HL-60 (cell line): ENCODE data around the gene PHLPP1.

Experiments
- DNase-seq, 2 experiments: peaks; one replicate each; pipeline ENCODE4 v3.0.0-alpha.2; 2010 to 2020; ENCODE audit warnings: low read depth in 1 of 2, low spot score in 1 of 2
- H3K27ac ChIP-seq: fragments of 250-450 bp; sonication (Bioruptor Pico); replicated peaks from 2 replicates; pipeline ENCODE4 v1.5.1; 2020; ENCODE audit warnings: mild to moderate bottlenecking, moderate library complexity
- H3K27me3 ChIP-seq: fragments of 250-450 bp; sonication (Bioruptor Pico); 2 replicates; pipeline ENCODE4 v1.5.1; 2021; ENCODE audit warnings: mild to moderate bottlenecking, moderate library complexity; ENCODE audit not compliant: insufficient read depth, poor library complexity, severe bottlenecking
- H3K4me3 ChIP-seq: replicated peaks from 2 replicates; pipeline ENCODE4 v1.5.1; 2011; ENCODE audit warnings: mild to moderate bottlenecking, control low read depth, low read length; ENCODE audit not compliant: insufficient read depth
- GABPA ChIP-seq: IDR thresholded peaks from 2 replicates; pipeline ENCODE4 v1.6.1; 2012; ENCODE audit warnings: low read depth
- POLR2AphosphoS5 ChIP-seq: IDR thresholded peaks from 2 replicates; pipeline ENCODE4 v1.6.1; 2012; ENCODE audit warnings: low read depth
- SPI1 ChIP-seq: IDR thresholded peaks from 2 replicates; pipeline ENCODE4 v1.6.1; 2012; ENCODE audit warnings: low read depth, mild to moderate bottlenecking, borderline replicate concordance
- TF ChIP-seq, protein P1 (sequence below): IDR thresholded peaks from 2 replicates; pipeline ENCODE4 v1.6.1; 2012; ENCODE audit warnings: low read depth; ENCODE audit not compliant: insufficient replicate concordance
- TF ChIP-seq, protein P2 (sequence below): IDR thresholded peaks from one replicate; pipeline ENCODE4 v1.5.1; 2011; ENCODE audit warnings: low read length, control low read depth, inconsistent platforms; ENCODE audit not compliant: insufficient read depth

The PHLPP1 gene

DNA sequence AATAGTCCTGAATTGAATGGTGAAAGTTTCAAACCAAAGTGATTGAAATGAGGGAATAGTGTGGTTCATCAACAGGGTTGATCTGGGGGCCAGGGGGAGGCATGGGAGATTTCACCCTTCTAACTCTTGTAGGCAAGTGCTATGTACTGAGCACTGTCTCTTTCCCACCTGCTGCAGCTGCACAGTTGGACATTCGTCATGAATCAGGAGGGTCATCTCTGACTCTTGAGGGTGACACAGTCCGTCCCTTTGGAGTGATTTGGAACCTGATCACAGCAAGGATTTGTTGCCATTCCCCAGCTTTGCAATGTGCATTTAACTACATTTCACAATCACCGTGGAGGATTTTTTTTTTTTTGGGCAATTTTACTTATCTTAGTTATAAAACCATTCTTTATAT lies 224.6 kb downstream of the PHLPP1 start:
- Histone ChIP-seq H3K27ac (peak overlapping the region; percentile 94), H3K27me3 (no peaks in the 10 kb centered on the region), H3K4me3 (no peak overlapping the region)
- DNase-seq = peak in 1 of 2 experiments; percentile 52
- TF ChIP-seq GABPA = no peak
- TF ChIP-seq, protein P1, sequence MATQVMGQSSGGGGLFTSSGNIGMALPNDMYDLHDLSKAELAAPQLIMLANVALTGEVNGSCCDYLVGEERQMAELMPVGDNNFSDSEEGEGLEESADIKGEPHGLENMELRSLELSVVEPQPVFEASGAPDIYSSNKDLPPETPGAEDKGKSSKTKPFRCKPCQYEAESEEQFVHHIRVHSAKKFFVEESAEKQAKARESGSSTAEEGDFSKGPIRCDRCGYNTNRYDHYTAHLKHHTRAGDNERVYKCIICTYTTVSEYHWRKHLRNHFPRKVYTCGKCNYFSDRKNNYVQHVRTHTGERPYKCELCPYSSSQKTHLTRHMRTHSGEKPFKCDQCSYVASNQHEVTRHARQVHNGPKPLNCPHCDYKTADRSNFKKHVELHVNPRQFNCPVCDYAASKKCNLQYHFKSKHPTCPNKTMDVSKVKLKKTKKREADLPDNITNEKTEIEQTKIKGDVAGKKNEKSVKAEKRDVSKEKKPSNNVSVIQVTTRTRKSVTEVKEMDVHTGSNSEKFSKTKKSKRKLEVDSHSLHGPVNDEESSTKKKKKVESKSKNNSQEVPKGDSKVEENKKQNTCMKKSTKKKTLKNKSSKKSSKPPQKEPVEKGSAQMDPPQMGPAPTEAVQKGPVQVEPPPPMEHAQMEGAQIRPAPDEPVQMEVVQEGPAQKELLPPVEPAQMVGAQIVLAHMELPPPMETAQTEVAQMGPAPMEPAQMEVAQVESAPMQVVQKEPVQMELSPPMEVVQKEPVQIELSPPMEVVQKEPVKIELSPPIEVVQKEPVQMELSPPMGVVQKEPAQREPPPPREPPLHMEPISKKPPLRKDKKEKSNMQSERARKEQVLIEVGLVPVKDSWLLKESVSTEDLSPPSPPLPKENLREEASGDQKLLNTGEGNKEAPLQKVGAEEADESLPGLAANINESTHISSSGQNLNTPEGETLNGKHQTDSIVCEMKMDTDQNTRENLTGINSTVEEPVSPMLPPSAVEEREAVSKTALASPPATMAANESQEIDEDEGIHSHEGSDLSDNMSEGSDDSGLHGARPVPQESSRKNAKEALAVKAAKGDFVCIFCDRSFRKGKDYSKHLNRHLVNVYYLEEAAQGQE = no peak
- no peak for TF ChIP-seq SPI1
- TF ChIP-seq, protein P2, sequence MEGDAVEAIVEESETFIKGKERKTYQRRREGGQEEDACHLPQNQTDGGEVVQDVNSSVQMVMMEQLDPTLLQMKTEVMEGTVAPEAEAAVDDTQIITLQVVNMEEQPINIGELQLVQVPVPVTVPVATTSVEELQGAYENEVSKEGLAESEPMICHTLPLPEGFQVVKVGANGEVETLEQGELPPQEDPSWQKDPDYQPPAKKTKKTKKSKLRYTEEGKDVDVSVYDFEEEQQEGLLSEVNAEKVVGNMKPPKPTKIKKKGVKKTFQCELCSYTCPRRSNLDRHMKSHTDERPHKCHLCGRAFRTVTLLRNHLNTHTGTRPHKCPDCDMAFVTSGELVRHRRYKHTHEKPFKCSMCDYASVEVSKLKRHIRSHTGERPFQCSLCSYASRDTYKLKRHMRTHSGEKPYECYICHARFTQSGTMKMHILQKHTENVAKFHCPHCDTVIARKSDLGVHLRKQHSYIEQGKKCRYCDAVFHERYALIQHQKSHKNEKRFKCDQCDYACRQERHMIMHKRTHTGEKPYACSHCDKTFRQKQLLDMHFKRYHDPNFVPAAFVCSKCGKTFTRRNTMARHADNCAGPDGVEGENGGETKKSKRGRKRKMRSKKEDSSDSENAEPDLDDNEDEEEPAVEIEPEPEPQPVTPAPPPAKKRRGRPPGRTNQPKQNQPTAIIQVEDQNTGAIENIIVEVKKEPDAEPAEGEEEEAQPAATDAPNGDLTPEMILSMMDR = no peak
- TF ChIP-seq POLR2AphosphoS5 = 0 out of 2 replicates have a peak, but pooled peaks have one; percentile 33

DNA sequence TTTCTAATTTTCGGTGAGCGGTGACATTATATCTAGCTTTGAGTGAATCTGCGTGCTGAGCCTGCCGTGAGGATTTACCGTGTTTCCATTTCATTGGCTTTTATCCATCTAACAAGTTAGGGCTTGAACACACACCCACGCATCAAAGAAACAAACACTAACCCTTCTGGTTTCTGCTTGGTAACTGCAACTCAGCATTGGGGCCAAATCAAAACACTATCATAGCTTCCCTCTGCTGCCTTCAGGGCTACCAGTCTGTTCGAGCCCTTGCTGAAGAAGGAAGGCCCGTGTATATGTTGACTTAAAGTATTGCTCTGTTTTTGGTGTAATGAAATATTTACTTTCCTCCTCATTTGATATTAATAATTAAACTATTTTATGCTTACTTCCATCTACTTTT lies 227.2 kb downstream of the PHLPP1 start:
- TF ChIP-seq SPI1 (no peak), GABPA (no peak), POLR2AphosphoS5 (no peak)
- TF ChIP-seq, protein P1 = no peak
- TF ChIP-seq, protein P2 = no peak
- no peak overlapping the region; the same call in 1 of the 2 replicates for H3K27ac ChIP-seq
- no peak for DNase-seq
- H3K4me3 ChIP-seq = no peak overlapping the region
- no peaks in the 10 kb centered on the region for H3K27me3 ChIP-seq

DNA sequence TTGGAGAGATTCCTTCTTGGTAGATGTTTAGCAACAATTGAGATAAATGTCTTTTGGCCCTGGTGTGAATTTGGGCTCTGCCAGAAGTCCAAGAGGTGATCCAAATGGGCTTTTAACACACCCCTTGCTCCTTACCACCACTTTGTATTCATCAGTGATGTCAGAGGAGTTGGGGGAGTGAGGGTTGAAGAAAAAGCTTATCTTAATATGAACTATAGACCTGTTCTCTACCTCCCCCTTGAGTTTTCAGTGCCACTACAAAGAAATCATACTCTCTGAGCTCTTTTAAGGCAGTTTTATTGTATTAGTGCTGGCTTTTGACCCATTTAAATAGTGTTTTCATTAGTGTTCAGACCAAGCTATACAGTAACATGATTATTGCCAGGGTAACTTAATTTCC lies 229.1 kb downstream of the PHLPP1 start:
- H3K27me3 ChIP-seq = no peaks in the 10 kb centered on the region
- TF ChIP-seq SPI1 = no peak
- H3K27ac ChIP-seq = no peak overlapping the region
- no peak for DNase-seq
- no peak overlapping the region for H3K4me3 ChIP-seq

DNA sequence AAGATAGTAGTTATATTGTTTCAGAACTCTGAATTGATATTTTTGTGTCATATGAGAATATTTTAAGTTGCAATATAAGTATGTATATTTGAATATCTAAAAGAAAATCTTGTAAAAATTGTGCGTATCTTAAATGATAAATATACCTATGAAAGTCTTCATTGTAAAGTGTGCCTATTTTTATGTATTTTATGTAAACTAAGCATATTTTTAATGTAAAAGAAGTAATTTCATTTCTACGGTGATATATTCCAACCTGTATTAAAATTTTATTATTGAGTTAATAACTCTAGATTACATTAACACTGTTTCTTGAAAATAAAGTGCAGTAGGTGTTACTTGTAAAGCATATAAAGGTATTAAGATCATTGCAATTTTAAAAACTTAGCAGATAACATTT lies 233.4 kb downstream of the PHLPP1 start:
- DNase-seq = no peak
- TF ChIP-seq GABPA = no peak
- TF ChIP-seq, protein P2 = no peak
- TF ChIP-seq POLR2AphosphoS5 = no peak
- TF ChIP-seq, protein P1 = no peak
- TF ChIP-seq SPI1 = no peak
- Histone ChIP-seq H3K4me3 (no peak overlapping the region), H3K27me3 (no peaks in the 10 kb centered on the region), H3K27ac (no peak overlapping the region)
